BLaER1 (cell line): Measurements from ENCODE around the gene NKD1.

Experiments
- H3K27ac ChIP-seq: shearing (Covaris generic); formaldehyde crosslinking; 2 replicates; pipeline ENCODE4 v1.8.1; 2022
- H3K27me3 ChIP-seq: shearing (Covaris generic); formaldehyde crosslinking; 2 replicates; pipeline ENCODE4 v1.8.1; 2022
- H3K36me3 ChIP-seq: shearing (Covaris generic); formaldehyde crosslinking; 2 replicates; pipeline ENCODE4 v1.8.1; 2022
- H3K4me1 ChIP-seq: shearing (Covaris generic); formaldehyde crosslinking; 2 replicates; pipeline ENCODE4 v1.8.1; 2022
- H3K4me2 ChIP-seq: shearing (Covaris generic); formaldehyde crosslinking; 2 replicates; pipeline ENCODE4 v1.8.1; 2022
- H3K4me3 ChIP-seq: shearing (Covaris generic); formaldehyde crosslinking; 2 replicates; pipeline ENCODE4 v1.8.1; 2022
- H3K9ac ChIP-seq: shearing (Covaris generic); formaldehyde crosslinking; 2 replicates; pipeline ENCODE4 v1.8.1; 2022
- H3K9me3 ChIP-seq: shearing (Covaris generic); formaldehyde crosslinking; 2 replicates; pipeline ENCODE4 v1.8.1; 2022
- H4K20me1 ChIP-seq: shearing (Covaris generic); formaldehyde crosslinking; 2 replicates; pipeline ENCODE4 v1.8.1; 2022
- Cebpa-rat ChIP-seq: shearing (Covaris generic); IDR thresholded peaks from 2 replicates; pipeline ENCODE4 v1.8.1; 2022

NKD1 gene

GRCh38 chr16:50555269-50555875 lies 7.2 kb downstream of the NKD1 start:
- H3K27me3 ChIP-seq = peaks cover 16% of the 10 kb centered on the region
- H3K9ac ChIP-seq = no peak overlapping the region
- no peaks in the 10 kb centered on the region for H3K36me3 ChIP-seq
- H3K9me3 ChIP-seq = peaks cover 8% of the 10 kb centered on the region
- H3K4me3 ChIP-seq = no peak overlapping the region
- H4K20me1 ChIP-seq = no peaks in the 10 kb centered on the region
- no peak overlapping the region for H3K4me2 ChIP-seq
- no peak overlapping the region for H3K27ac ChIP-seq
- no peaks in the 10 kb centered on the region for H3K4me1 ChIP-seq
- no peak for TF ChIP-seq Cebpa-rat

DNA sequence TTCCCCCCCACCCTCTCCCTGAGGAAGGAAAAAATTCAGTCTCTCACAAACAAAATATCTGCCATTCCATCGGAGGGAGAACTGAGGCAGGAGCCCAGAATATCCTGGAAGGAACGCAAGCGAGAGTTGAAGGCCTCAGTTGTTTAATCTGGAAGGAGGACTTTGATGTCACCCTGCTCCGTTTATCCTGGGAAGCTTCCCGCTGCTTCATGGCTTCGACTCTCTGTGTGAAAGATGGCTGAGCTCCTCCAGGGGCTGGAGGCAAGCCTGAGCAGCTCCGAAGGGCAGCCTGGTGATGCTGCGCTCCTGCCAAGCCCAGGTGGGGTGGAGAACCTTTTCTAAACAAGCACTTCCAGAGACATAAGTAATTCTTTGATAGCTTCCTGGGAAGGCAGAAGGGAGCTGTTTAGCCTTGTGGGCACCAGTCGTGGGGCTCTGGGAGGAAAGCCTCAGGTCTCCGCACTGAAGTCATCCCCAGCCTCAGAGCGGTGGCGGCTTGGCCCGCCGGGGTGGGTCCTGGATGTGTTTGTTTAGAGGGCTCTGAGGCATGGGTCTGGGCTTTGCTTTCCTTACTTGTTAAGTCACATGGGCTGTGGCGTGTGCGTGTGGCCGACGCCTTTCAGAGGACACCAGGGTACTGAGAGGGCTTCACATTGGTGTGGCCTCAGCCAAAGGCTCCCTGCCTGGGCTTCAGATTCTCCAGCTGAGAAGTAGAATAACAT lies 7.9 kb downstream of the NKD1 start:
- no peak overlapping the region for H3K9ac ChIP-seq
- no peaks in the 10 kb centered on the region for H3K36me3 ChIP-seq
- H4K20me1 ChIP-seq = no peaks in the 10 kb centered on the region
- H3K9me3 ChIP-seq = peaks cover 10% of the 10 kb centered on the region
- H3K4me2 ChIP-seq = no peak overlapping the region
- TF ChIP-seq Cebpa-rat = no peak
- no peak overlapping the region for H3K4me3 ChIP-seq
- peaks cover 9% of the 10 kb centered on the region; the same call in 1 of the 2 replicates for H3K27me3 ChIP-seq
- H3K4me1 ChIP-seq = no peaks in the 10 kb centered on the region
- no peak overlapping the region for H3K27ac ChIP-seq

- TF ChIP-seq Cebpa-rat = no peak
- no peaks in the 10 kb centered on the region for H3K36me3 ChIP-seq
- peaks cover 13% of the 10 kb centered on the region for H3K9me3 ChIP-seq
- H4K20me1 ChIP-seq = no peaks in the 10 kb centered on the region
- peaks cover under 1% of the 10 kb centered on the region; the same call in 1 of the 2 replicates for H3K27me3 ChIP-seq
- no peak overlapping the region for H3K27ac ChIP-seq
- no peaks in the 10 kb centered on the region for H3K4me1 ChIP-seq
- H3K9ac ChIP-seq = no peak overlapping the region
- H3K4me3 ChIP-seq = no peak overlapping the region
- H3K4me2 ChIP-seq = no peak overlapping the region
Observed at GRCh38 chr16:50557046-50557445, 8.8 kb downstream of the NKD1 start.

GRCh38 chr16:50558913-50559312 lies 10.7 kb downstream of the NKD1 start:
- TF ChIP-seq Cebpa-rat = no peak
- Histone ChIP-seq H3K36me3 (no peaks in the 10 kb centered on the region), H4K20me1 (no peaks in the 10 kb centered on the region), H3K4me2 (no peak overlapping the region), H3K4me1 (peaks cover 2% of the 10 kb centered on the region; the same call in 1 of the 2 replicates), H3K9me3 (peaks cover 13% of the 10 kb centered on the region), H3K9ac (no peak overlapping the region), H3K27ac (no peak overlapping the region), H3K27me3 (no peaks in the 10 kb centered on the region), H3K4me3 (no peak overlapping the region)

DNA sequence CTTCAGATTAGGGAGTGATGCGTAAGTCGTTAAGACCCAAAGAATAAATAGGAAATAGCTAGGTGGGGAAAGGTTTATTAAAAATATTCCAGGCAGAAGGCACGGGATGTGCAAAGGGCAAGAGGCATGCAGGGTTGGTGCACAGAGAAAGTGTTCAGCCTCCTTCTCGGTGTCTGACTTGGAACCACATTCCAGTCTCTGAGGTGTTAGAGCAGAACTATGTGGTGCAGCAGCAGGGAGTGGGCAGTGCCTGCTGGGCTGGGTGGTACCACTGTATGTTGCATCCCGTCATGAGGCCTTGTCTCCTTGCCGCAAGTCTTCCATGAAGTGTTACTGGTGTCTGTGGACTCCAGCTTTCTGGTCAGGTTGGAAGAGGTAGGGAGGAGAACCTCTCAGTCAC lies 11.1 kb downstream of the NKD1 start:
- Histone ChIP-seq H3K4me2 (no peak overlapping the region), H3K4me1 (peaks cover 5% of the 10 kb centered on the region; the same call in 1 of the 2 replicates), H4K20me1 (no peaks in the 10 kb centered on the region), H3K9ac (no peak overlapping the region), H3K27ac (no peak overlapping the region), H3K4me3 (no peak overlapping the region), H3K36me3 (no peaks in the 10 kb centered on the region), H3K9me3 (peaks cover 13% of the 10 kb centered on the region), H3K27me3 (no peaks in the 10 kb centered on the region)
- no peak for TF ChIP-seq Cebpa-rat

DNA sequence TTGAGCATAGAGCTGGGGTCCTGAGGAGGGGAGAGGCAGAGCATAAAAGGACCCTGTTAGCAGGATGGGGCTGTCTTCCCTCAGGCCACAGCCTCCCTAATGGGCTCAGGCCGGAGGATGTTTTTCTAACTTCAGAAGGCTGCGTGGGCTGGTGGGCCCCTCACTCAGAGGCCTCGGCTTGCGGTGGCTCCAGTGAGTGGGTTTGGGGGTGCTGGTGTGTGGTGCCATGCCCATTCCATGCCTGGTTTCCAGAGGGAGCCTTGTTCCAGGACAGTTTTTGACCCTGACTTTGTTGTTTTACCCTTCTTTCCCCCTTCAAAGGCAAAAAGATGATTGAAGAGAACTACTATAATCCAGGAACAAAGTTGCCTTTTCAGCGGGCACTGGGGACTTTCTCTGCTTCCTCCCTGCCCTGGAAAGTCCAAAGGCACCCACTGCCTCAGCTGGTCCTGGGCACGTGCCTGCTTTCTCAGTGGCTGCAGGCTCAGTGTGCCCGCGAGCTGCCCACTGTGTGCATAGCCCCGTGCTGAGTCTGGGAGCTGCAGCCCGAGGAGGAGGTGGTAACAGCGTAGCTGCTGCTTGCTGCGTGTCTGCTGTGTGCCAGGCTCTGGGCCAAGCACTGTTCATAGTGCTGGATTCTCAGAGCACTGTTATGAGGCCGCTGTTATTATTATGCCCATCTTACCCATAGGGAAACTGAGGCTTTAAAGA lies 11.8 kb downstream of the NKD1 start:
- H3K9me3 ChIP-seq = peaks cover 13% of the 10 kb centered on the region
- TF ChIP-seq Cebpa-rat = no peak
- no peaks in the 10 kb centered on the region for H3K36me3 ChIP-seq
- no peak overlapping the region for H3K4me2 ChIP-seq
- peaks cover 5% of the 10 kb centered on the region; the same call in 1 of the 2 replicates for H3K4me1 ChIP-seq
- no peak overlapping the region for H3K9ac ChIP-seq
- no peaks in the 10 kb centered on the region for H3K27me3 ChIP-seq
- no peak overlapping the region for H3K27ac ChIP-seq
- no peak overlapping the region for H3K4me3 ChIP-seq
- no peaks in the 10 kb centered on the region for H4K20me1 ChIP-seq

DNA sequence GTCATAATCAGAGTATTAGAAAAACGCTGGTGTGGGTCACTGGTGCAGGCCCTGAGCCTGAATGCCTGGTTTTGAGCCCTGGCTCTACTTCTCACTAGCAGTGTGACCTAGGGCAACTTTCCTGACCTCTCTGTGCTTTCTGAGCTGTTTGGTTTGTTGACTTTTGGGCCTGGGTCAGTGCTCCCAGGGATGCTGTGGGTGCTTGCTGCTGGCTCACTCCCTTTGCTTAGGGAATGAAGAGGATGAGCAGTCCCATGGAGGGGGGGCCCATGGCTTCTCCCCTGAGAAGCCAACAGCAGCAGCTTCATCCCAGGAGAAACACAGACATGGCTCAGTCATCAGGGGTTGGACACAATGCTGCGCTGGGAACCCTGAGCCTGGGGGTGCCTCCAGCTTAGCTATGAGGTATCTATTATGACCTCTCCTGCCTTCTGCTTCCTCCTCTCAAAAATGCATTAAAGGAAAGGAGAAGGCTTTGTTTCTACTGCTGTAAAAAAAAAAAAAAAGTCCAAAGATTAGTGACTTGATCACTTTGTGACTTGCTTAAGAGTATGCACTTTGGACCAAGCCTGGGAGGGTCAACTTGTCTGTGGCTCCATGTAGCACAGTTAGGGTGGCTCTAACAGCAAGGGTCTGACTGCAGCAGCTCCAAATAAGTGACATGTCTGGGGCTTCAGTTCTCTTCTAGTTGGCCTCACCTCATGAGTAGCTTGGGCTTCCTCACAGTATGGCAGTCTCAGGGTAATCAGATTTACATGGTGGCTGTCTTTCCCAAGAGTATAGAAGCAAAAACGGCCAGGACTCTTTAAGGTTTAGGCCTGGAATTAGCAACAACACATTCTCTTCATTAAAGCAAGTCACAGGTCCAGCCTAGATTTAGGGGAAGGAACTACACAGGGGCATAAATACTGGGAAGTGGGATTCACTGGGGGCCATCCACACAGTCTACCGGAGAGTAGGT lies 13.0 kb downstream of the NKD1 start:
- peaks cover 13% of the 10 kb centered on the region for H3K9me3 ChIP-seq
- H4K20me1 ChIP-seq = no peaks in the 10 kb centered on the region
- no peak for TF ChIP-seq Cebpa-rat

DNA sequence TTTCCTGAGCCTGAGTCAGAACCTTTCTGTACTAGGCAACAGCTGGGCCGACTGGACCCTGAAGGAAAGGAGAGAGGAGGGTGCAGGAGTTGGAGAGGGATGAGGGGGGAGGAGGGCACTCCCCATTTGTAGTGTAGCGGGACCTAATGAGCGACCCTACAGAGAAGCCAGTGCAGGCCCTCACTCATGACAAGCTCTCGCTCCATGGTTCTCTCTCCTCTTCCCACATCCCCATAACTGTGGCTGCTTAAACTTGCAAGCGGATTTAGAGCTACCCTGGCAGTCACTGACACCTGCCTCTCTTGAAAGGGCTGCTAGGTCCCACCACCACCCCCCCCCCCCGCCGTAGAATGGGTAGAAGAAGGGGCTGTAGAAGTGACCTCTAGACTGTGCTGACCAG lies 14.5 kb downstream of the NKD1 start:
- no peak overlapping the region for H3K4me2 ChIP-seq
- no peaks in the 10 kb centered on the region for H4K20me1 ChIP-seq
- TF ChIP-seq Cebpa-rat = no peak
- peaks cover 5% of the 10 kb centered on the region; the same call in 1 of the 2 replicates for H3K4me1 ChIP-seq
- no peaks in the 10 kb centered on the region for H3K36me3 ChIP-seq
- no peak overlapping the region for H3K4me3 ChIP-seq
- H3K27me3 ChIP-seq = no peaks in the 10 kb centered on the region
- H3K27ac ChIP-seq = no peak overlapping the region
- no peak overlapping the region for H3K9ac ChIP-seq
- peaks cover 9% of the 10 kb centered on the region for H3K9me3 ChIP-seq

More for the DNA sequence above, 13.0 kb downstream of the NKD1 start:
- peaks cover 5% of the 10 kb centered on the region; the same call in 1 of the 2 replicates for H3K4me1 ChIP-seq
- H3K36me3 ChIP-seq = no peaks in the 10 kb centered on the region
- H3K27me3 ChIP-seq = no peaks in the 10 kb centered on the region
- H3K4me2 ChIP-seq = no peak overlapping the region
- no peak overlapping the region for H3K27ac ChIP-seq
- no peak overlapping the region for H3K9ac ChIP-seq
- no peak overlapping the region for H3K4me3 ChIP-seq

DNA sequence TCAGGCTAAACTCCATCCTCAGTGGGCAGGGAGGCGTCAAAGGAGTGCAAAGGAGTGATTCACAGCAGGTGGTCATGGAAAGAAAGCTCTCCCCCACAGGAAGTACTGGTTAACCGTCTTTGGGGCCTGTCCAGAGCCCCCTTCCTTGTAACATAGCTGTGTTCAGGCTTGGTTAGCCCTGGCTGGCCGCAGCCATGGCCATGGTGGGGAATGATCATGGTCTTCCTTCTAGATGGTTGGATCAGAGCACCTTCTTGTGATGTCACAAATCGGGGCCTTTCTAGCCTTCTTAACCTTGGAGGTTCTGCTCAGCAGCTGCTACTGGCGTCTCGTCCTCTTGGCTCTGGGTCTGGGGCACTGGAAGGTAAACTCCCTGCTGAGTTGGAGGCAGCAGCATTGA lies 15.8 kb downstream of the NKD1 start:
- Histone ChIP-seq H3K36me3 (no peaks in the 10 kb centered on the region), H3K9ac (no peak overlapping the region), H3K27ac (no peak overlapping the region), H4K20me1 (no peaks in the 10 kb centered on the region), H3K4me3 (no peak overlapping the region), H3K9me3 (peaks cover 5% of the 10 kb centered on the region; the same call in 1 of the 2 replicates), H3K4me2 (no peak overlapping the region; the same call in 1 of the 2 replicates), H3K4me1 (peaks cover 11% of the 10 kb centered on the region; the same call in 1 of the 2 replicates), H3K27me3 (no peaks in the 10 kb centered on the region)
- no peak for TF ChIP-seq Cebpa-rat
